Left renal cortex interstitium (tissue), 4 donors: Measurements from ENCODE around the gene KCNIP4. TPM values are rescaled to one million over a fixed set of nuclear protein-coding genes. Genes with fewer than 3 reads are reported as not detected.

Source experiments
- DNase-seq, 4 donors: peaks; one replicate each; pipeline ENCODE4 v3.0.0-alpha.2; 2013; ENCODE audit warnings: low read depth in 4 of 4, low spot score in 2 of 4, missing footprints in 1 of 4
- polyA plus RNA-seq, 4 donors: library from polyadenylated mRNA; unstranded; fragments of 120-200 nt; gene quantifications; one replicate each; pipeline ENCODE4 v1.2.1, GENCODE V29; 2013; ENCODE audit not compliant: insufficient read length in 4 of 4

Gene KCNIP4
- polyA plus RNA-seq, 4 donors, result 12.3 to 15.6 (median 13.9) TPM

- DNase-seq, result no peak
Measured at GRCh38 chr4:21226637-21227538, 721.7 kb downstream of the KCNIP4 start.

DNA sequence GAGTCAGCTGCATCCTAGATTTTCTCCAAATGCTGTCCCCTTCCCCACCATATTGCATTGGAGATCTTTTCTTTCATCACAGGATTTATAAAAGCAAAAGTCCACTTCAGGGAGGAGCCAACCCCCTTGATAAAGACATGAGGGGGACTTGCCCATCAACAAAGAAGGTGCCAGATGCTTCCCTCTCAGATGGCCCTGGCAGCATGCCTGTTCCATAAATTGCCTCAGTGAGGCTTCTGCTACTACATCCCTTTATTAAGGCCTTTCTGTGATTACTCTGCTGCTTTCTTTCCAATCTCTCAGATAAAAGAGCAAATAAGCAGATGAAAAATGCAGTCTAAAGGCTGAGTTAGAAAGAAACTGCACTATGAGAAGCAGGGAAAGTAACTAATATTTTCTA, 736.7 kb downstream of the KCNIP4 start:
- DNase-seq, result no peak

GRCh38 chr4:21209860-21210259, 738.7 kb downstream of the KCNIP4 start:
- DNase-seq, result no peak

GRCh38 chr4:21205821-21206531, 742.6 kb downstream of the KCNIP4 start:
- no peak for DNase-seq

DNA sequence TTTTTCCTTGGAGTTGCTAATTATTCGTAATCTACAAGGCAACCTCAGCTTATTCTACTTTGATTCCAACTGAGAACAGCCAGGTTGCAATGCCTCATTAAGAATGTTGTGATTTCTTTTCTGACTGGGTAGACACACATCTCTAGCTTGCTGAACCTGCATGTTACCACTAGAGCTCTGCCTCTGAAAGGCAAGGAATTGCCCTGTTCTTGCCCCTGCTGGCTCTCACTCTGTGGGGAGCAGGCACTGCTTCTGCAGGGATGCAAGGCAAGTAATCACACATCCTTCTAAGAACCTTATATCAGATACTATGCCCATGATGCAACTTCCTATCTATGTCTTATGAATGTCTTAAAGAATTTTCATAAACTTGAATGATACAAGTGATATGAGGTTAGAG, 745.2 kb downstream of the KCNIP4 start:
- no peak for DNase-seq

- DNase-seq, result no peak
Measured at GRCh38 chr4:21202959-21203358, 745.6 kb downstream of the KCNIP4 start.

DNA sequence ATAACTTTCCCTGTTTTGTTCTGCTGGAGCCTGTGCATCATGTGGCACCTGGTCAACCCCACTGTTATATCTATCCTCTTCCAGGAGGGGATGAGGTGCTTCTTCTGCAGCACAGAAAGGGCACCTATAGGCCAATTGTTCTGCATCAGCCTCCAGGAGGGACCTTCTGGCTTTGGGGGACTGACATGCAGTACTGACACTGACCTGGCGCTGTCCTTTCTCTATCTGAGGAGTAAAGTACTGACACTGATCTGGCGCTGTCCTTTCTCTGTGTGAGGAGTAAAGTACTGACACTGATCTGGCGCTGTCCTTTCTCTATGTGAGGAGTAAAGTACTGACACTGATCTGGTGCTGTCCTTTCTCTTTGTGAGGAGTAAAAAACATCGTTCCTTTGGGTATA, 749.9 kb downstream of the KCNIP4 start:
- DNase-seq, result no peak

DNA sequence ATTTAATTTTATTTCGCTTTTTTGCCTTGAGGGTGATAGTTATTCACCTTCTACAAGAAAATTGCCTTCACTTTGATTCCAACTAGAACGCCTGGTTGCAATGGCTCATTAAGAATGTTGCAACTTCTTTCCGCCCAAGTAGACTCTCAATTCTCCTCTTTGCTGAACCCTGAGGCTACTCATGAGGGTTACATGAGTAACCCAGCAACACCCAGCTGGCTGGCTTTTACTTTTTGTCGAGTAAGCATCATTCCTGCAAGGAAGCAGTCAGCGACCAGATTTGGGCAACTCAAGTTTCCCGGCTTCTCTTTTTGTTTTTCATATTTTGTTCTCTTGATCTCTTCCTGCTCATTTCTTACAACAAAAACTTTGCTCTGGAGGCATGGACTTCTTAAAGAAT, 752.9 kb downstream of the KCNIP4 start:
- DNase-seq, result no peak

GRCh38 chr4:21192367-21192766, 756.2 kb downstream of the KCNIP4 start:
- DNase-seq, result no peak

DNA sequence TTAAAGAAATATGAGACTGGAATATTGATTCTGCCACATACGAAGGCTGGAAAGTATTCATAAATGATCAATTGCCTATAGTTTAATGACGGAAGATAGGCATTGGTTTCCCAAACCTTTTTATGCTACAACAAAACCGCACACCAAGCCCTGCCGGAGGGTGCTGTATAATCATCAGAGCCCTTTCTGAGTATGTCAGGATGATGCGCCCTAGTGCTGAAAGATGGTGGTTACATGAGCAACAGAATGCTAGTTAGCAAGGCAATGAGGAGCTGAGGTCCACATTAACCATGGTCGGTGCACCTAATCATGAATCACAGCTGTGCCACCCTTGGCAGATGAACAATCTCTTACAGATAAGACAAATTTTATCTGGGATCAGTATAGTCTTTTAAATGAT, 757.3 kb downstream of the KCNIP4 start:
- no peak for DNase-seq

- no peak for DNase-seq
Measured at GRCh38 chr4:21184788-21185187, 763.8 kb downstream of the KCNIP4 start.

GRCh38 chr4:21181716-21182115, 766.9 kb downstream of the KCNIP4 start:
- no peak for DNase-seq

- DNase-seq, result no peak
Measured at GRCh38 chr4:21177871-21178270, 770.7 kb downstream of the KCNIP4 start.

DNA sequence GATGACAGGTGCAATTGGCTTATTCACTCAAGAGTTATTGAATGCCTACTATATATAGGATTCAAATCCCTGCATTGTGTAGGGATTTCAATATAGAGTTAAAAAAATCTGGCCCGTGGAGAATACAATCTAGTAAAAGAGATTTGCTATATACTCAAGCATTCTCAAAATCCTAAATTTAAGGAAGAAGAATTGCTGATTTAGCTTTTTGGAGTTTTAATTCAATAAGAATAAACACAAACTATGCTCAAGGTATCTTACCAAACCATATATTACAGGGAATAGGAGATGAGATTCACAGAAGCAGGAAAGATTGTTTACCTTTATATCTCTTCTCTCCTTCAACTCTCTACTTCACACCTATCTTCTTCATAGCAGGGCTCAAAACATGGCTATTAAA, 771.5 kb downstream of the KCNIP4 start:
- no peak for DNase-seq

GRCh38 chr4:21167711-21168110, 780.9 kb downstream of the KCNIP4 start:
- no peak for DNase-seq

DNA sequence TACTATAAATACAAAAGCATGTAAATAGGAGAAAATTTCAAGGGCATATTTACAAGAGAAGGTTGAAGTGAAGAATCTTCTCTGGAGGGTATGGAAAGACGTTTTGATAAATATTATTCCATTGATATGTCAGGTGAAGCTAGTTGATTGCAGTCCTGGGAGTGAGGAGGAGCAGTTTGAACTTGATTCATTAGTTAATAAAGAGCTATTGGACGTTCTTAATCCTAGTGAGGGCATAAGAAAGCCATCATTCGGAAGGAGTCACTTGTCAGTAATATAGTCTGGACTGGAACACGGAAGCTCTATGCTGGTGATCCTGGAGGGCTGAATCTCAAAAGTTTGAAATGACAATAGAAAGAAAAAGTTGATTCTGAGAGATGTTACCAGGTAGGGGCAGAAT, 793.2 kb downstream of the KCNIP4 start:
- DNase-seq, result no peak

DNA sequence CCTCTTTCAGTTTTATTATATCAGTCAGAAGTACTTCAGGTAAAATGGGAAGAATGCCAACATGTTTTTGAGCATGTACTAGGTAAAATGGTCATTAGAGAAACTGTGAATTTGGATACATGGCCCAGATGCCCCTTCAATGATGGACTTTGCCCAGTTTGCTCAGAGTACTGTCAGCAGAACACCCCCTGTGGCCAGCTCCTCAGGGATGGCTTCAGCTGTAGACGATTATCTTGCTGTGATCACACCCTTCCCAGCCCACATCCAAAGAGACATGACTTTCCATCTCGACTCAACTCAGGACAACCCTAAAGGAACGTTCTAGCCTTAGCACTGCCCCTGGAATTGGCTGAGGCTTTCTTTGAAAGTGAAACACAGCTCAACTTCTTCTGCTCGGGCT, 809.2 kb downstream of the KCNIP4 start:
- no peak for DNase-seq

- DNase-seq, result peak in 1 of 4 donors; percentile 26
Measured at GRCh38 chr4:21136051-21136630, 812.4 kb downstream of the KCNIP4 start.

DNA sequence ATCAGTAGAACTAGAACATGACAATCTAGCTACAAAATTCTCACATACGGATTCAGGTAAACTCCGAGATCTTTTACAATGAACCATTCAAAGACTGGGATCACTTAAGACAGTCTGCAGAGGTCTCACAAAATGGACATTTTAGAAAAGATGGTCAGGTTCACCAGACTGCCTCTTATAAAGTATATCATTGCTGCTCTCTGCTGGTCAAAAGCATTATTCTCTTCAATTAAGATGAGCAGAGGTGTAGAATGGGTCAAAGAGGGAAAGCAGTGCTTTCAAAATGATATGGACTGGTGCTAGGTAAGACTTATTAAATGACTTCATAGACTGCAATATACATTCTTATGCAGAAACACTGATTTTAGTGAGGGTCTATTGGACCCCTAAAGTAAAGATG, 813.6 kb downstream of the KCNIP4 start:
- DNase-seq, result peak in 1 of 4 donors; percentile 4

DNA sequence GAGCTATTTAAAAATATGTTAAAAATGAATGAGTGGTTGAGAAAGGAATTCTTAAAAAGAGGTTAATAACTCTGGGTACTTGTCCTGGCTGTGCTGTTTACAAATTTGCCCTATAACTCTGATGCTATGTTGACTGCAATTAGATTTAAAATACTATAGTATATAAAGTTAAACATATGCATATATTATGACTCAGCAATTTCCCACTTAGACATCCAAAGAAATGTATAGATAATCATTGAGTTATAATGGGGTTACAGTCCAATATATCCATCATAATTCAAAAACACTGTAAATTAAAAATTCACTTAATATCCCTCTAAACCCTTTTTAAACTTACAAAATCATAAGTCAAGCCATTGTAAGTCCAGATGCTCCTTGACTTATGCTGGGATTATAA, 818.0 kb downstream of the KCNIP4 start:
- DNase-seq, result no peak

DNA sequence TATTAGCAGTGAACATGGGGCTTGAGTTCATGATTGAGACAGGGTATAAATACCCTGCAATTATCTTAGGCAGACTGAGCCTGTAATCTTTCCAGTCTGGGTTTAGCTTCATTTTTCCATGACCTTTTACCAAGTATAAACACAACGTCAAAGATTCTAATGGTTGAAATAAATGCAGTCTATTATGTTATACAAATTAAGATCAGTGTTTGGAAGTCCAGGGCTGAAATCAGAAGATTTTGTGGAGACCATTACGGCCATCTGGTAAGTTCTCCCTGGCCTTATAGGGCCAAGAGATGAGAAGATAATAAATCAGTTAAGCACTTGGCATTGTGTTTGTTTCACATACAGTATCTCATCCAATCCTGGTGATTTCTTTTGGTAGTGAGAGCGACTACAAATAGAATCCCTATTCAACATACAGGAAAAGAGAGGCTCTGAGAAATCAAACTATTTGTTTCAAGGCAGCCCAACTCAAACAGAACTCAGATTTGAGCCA, 822.5 kb downstream of the KCNIP4 start:
- DNase-seq, result no peak
